DND-41 (cell line): ENCODE results near the gene RBM23.

Experiments used
- CTCF ChIP-seq: IDR thresholded peaks from 2 replicates; pipeline ENCODE4 v1.5.1; 2012; ENCODE audit warnings: borderline replicate concordance, low read length, moderate library complexity, mild to moderate bottlenecking; ENCODE audit not compliant: poor library complexity, severe bottlenecking; ENCODE audit errors: extremely low read depth
- EZH2 ChIP-seq: IDR thresholded peaks from 3 replicates; pipeline ENCODE4 v1.6.1; 2012; ENCODE audit warnings: borderline replicate concordance, low read depth, mild to moderate bottlenecking, moderate library complexity, low read length, inconsistent platforms; ENCODE audit not compliant: severe bottlenecking

DNA sequence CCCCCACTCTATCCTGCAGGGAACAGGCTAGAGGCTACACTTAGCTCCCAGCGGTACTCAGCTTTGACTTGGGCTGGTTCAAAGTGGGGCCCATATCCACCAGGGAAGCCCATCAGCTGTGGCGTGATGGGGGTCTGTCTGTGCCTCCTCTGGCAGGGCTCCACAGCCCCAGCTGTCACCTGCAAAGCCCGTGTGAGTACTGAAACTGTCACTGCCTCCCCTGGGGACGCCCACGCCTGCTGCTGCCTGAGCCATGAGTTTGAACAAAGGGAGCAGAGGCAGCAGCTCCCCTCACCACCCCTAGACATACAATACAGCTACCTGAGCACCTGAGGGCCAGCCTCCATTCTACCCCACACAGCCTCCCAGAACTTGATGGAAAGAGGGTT, 31.0 kb downstream of the RBM23 start:
- no peak for TF ChIP-seq CTCF
- TF ChIP-seq EZH2: no peak
